WTC11 (cell line): ENCODE measurements around the gene HSPA12A. TPM values are rescaled to one million over a fixed set of nuclear protein-coding genes. Genes with fewer than 3 reads are reported as not detected.

Experiments used
- ATAC-seq: fragments of 200-7000 bp; cut with Tn5 transposase; 2 replicates; pipeline ENCODE4 v1.10.0; 2021; ENCODE audit warnings: mild to moderate bottlenecking, moderate library complexity
- CTCF ChIA-PET: fragments of 300-600 bp; sonication (Branson Sonifier 250); formaldehyde crosslinking; loops from one replicate; lab custom pipeline; 2021; ENCODE audit warnings: antibody characterized with exemption; lab: Charles Lee
- POLR2A ChIA-PET: fragments of 350-600 bp; sonication (Branson Sonifier 250); formaldehyde crosslinking; loops from one replicate; lab custom pipeline; 2021; ENCODE audit warnings: antibody characterized with exemption; lab: Charles Lee
- DNase-seq: peaks from one replicate; pipeline ENCODE4 v3.0.0; 2021; ENCODE audit warnings: low spot score
- H3K27ac Mint-ChIP-seq: 2 replicates; pipeline ENCODE4 v1.8.0; 2021; ENCODE audit warnings: mixed read lengths
- H3K27me3 Mint-ChIP-seq: 2 replicates; pipeline ENCODE4 v1.8.0; 2021; ENCODE audit warnings: low read depth, mild to moderate bottlenecking, moderate library complexity, mixed read lengths
- H3K36me3 Mint-ChIP-seq: 2 replicates; pipeline ENCODE4 v1.8.0; 2021; ENCODE audit warnings: mixed read lengths
- H3K4me1 Mint-ChIP-seq: 2 replicates; pipeline ENCODE4 v1.8.0; 2022; ENCODE audit warnings: mixed read lengths
- H3K4me3 Mint-ChIP-seq: 2 replicates; pipeline ENCODE4 v1.8.0; 2021; ENCODE audit warnings: mild to moderate bottlenecking, moderate library complexity, mixed read lengths
- H3K9me3 Mint-ChIP-seq: 2 replicates; pipeline ENCODE4 v1.8.0; 2021; ENCODE audit warnings: mixed read lengths
- ATF1 ChIP-seq: sonication (generic); formaldehyde crosslinking; IDR thresholded peaks from 2 replicates; pipeline ENCODE4 v1.8.1; 2023; ENCODE audit warnings: mild to moderate bottlenecking, moderate library complexity, missing genetic modification reagents
- ATF3 ChIP-seq: sonication (generic); formaldehyde crosslinking; conservative IDR thresholded peaks from 2 replicates; pipeline ENCODE4 v1.8.1; 2022; ENCODE audit warnings: mild to moderate bottlenecking, missing genetic modification reagents
- CBFB ChIP-seq: sonication (generic); formaldehyde crosslinking; IDR thresholded peaks from 2 replicates; pipeline ENCODE4 v1.8.1; 2022; ENCODE audit warnings: mild to moderate bottlenecking, low read depth, missing genetic modification reagents
- EMX1 ChIP-seq: fragments of 250-450 bp; sonication (Bioruptor Pico); IDR thresholded peaks from 2 replicates; pipeline ENCODE4 v1.8.0; 2021; ENCODE audit warnings: mild to moderate bottlenecking
- KAT7 ChIP-seq: sonication (generic); formaldehyde crosslinking; IDR thresholded peaks from 2 replicates; pipeline ENCODE4 v1.8.1; 2023; ENCODE audit warnings: missing genetic modification reagents, mild to moderate bottlenecking, borderline replicate concordance
- MXD4 ChIP-seq: fragments of 250-450 bp; sonication (Bioruptor Pico); IDR thresholded peaks from 2 replicates; pipeline ENCODE4 v1.8.0; 2021; ENCODE audit warnings: mild to moderate bottlenecking, moderate library complexity, borderline replicate concordance
- NFATC4 ChIP-seq: fragments of 250-450 bp; sonication (Bioruptor Pico); IDR thresholded peaks from 2 replicates; pipeline ENCODE4 v1.9.0; 2021; ENCODE audit warnings: mild to moderate bottlenecking
- NFE2L1 ChIP-seq: sonication (generic); formaldehyde crosslinking; IDR thresholded peaks from 2 replicates; pipeline ENCODE4 v1.8.1; 2023; ENCODE audit warnings: missing genetic modification reagents
- NFYB ChIP-seq: sonication (generic); formaldehyde crosslinking; conservative IDR thresholded peaks from 2 replicates; pipeline ENCODE4 v1.8.0; 2022; ENCODE audit warnings: low read depth, missing genetic modification reagents
- NR1H2 ChIP-seq: sonication (generic); formaldehyde crosslinking; IDR thresholded peaks from 2 replicates; pipeline ENCODE4 v1.9.0; 2021; ENCODE audit warnings: mild to moderate bottlenecking, moderate library complexity, missing genetic modification reagents
- PRRX2 ChIP-seq: fragments of 250-450 bp; sonication (Bioruptor Pico); IDR thresholded peaks from 2 replicates; pipeline ENCODE4 v1.8.0; 2021; ENCODE audit warnings: mild to moderate bottlenecking
- SMAD3 ChIP-seq: sonication (generic); formaldehyde crosslinking; IDR thresholded peaks from 2 replicates; pipeline ENCODE4 v1.8.0; 2022; ENCODE audit warnings: missing genetic modification reagents, mild to moderate bottlenecking, borderline replicate concordance
- SMAD4 ChIP-seq: sonication (generic); formaldehyde crosslinking; IDR thresholded peaks from 2 replicates; pipeline ENCODE4 v1.8.0; 2022; ENCODE audit warnings: mild to moderate bottlenecking, missing genetic modification reagents
- TP53 ChIP-seq: sonication (generic); formaldehyde crosslinking; IDR thresholded peaks from 2 replicates; pipeline ENCODE4 v1.8.1; 2023; ENCODE audit warnings: mild to moderate bottlenecking, missing genetic modification reagents
- ZNF232 ChIP-seq: sonication (generic); formaldehyde crosslinking; IDR thresholded peaks from 2 replicates; pipeline ENCODE4 v1.8.0; 2022; ENCODE audit warnings: mild to moderate bottlenecking, missing genetic modification reagents
- ZNF317 ChIP-seq: sonication (generic); formaldehyde crosslinking; IDR thresholded peaks from 2 replicates; pipeline ENCODE4 v1.8.1; 2023; ENCODE audit warnings: low read depth, mild to moderate bottlenecking, moderate library complexity, missing genetic modification reagents, borderline replicate concordance
- total RNA-seq: library from RNA; stranded (reverse); gene quantifications from 3 replicates; pipeline ENCODE4 v1.2.3, GENCODE V29; 2021
- TF ChIP-seq, protein P1 (sequence below): sonication (generic); formaldehyde crosslinking; IDR thresholded peaks from 2 replicates; pipeline ENCODE4 v1.8.0; 2022; ENCODE audit warnings: mild to moderate bottlenecking, missing genetic modification reagents
- TF ChIP-seq, protein P2 (sequence below): fragments of 250-450 bp; sonication (Bioruptor Pico); IDR thresholded peaks from 2 replicates; pipeline ENCODE4 v1.9.0; 2021; ENCODE audit warnings: mild to moderate bottlenecking
- TF ChIP-seq, protein P3 (sequence below): fragments of 250-450 bp; sonication (Bioruptor Pico); conservative IDR thresholded peaks from 2 replicates; pipeline ENCODE4 v1.9.0; 2021; ENCODE audit warnings: mild to moderate bottlenecking
- TF ChIP-seq, protein P4 (sequence below): sonication (generic); formaldehyde crosslinking; IDR thresholded peaks from 2 replicates; pipeline ENCODE4 v1.8.1; 2022; ENCODE audit warnings: mild to moderate bottlenecking, missing genetic modification reagents, moderate library complexity, borderline replicate concordance
- TF ChIP-seq, protein P5 (sequence below): sonication (generic); formaldehyde crosslinking; IDR thresholded peaks from 2 replicates; pipeline ENCODE4 v1.8.1; 2022; ENCODE audit warnings: missing genetic modification reagents, borderline replicate concordance
- TF ChIP-seq, protein P6 (sequence below): sonication (generic); formaldehyde crosslinking; IDR thresholded peaks from 2 replicates; pipeline ENCODE4 v1.8.1; 2022; ENCODE audit warnings: low read depth, missing genetic modification reagents, borderline replicate concordance

Gene HSPA12A
- total RNA-seq, 1 experiment from 2014 or later = 7.2 TPM

DNA sequence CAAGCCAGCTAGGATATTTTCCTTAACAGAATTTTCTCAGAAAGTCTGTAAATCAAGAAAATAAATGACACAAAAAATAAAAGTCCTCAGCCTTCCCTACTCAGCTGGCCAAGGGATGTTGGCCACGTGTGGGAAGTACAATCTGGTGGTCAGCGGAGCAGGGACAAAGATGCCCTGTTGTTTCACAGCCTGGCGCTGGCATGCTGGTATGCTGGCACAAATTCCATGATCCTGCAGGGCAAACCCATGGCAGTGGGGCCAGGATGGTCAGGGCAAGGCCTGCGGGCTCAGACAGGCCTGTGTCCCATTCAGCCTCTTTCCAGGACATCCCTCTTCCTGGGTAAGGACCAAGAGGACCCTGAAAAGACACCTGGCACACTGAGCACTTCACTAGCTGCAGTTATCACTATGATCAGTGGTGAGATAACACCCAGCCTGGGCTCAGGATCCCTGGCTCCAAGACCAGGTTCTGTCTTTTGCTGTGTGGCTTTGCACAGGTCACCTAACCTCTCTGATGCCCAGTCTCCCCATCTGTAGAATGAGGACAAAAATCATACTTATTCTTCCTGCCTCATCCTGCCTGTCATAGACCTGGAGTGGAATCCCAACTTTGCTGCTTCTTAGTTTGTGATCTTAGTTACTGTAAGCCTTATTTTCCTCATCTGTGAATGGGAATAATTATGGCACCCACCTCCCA is 10.8 kb upstream of the HSPA12A start:
- ATAC-seq (no peak), DNase-seq (no peak)
- no peaks in the 10 kb centered on the region; the same call in 1 of the 2 replicates for H3K27me3 Mint-ChIP-seq
- H3K27ac Mint-ChIP-seq = no peak overlapping the region
- peaks cover 5% of the 10 kb centered on the region for H3K4me1 Mint-ChIP-seq
- no peak overlapping the region for H3K4me3 Mint-ChIP-seq
- CTCF ChIA-PET = no interaction called here
- H3K36me3 Mint-ChIP-seq = no peaks in the 10 kb centered on the region
- POLR2A ChIA-PET = no interaction called here
- TF ChIP-seq EMX1 (CRISPR knock-in tag) (no peak), SMAD3 (no peak)
- TF ChIP-seq, protein P1, sequence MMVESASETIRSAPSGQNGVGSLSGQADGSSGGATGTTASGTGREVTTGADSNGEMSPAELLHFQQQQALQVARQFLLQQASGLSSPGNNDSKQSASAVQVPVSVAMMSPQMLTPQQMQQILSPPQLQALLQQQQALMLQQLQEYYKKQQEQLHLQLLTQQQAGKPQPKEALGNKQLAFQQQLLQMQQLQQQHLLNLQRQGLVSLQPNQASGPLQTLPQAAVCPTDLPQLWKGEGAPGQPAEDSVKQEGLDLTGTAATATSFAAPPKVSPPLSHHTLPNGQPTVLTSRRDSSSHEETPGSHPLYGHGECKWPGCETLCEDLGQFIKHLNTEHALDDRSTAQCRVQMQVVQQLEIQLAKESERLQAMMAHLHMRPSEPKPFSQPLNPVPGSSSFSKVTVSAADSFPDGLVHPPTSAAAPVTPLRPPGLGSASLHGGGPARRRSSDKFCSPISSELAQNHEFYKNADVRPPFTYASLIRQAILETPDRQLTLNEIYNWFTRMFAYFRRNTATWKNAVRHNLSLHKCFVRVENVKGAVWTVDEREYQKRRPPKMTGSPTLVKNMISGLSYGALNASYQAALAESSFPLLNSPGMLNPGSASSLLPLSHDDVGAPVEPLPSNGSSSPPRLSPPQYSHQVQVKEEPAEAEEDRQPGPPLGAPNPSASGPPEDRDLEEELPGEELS (CRISPR knock-in tag) = no peak
- TF ChIP-seq, protein P2, sequence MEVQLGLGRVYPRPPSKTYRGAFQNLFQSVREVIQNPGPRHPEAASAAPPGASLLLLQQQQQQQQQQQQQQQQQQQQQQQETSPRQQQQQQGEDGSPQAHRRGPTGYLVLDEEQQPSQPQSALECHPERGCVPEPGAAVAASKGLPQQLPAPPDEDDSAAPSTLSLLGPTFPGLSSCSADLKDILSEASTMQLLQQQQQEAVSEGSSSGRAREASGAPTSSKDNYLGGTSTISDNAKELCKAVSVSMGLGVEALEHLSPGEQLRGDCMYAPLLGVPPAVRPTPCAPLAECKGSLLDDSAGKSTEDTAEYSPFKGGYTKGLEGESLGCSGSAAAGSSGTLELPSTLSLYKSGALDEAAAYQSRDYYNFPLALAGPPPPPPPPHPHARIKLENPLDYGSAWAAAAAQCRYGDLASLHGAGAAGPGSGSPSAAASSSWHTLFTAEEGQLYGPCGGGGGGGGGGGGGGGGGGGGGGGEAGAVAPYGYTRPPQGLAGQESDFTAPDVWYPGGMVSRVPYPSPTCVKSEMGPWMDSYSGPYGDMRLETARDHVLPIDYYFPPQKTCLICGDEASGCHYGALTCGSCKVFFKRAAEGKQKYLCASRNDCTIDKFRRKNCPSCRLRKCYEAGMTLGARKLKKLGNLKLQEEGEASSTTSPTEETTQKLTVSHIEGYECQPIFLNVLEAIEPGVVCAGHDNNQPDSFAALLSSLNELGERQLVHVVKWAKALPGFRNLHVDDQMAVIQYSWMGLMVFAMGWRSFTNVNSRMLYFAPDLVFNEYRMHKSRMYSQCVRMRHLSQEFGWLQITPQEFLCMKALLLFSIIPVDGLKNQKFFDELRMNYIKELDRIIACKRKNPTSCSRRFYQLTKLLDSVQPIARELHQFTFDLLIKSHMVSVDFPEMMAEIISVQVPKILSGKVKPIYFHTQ (CRISPR knock-in tag) = no peak
- H3K9me3 Mint-ChIP-seq = peaks cover 8% of the 10 kb centered on the region

- CTCF ChIA-PET = no interaction called here
- no peaks in the 10 kb centered on the region for H3K36me3 Mint-ChIP-seq
- ATAC-seq = no peak
These were observed 10.2 kb upstream of the HSPA12A start for GRCh38 chr10:116752563-116752962.

DNA sequence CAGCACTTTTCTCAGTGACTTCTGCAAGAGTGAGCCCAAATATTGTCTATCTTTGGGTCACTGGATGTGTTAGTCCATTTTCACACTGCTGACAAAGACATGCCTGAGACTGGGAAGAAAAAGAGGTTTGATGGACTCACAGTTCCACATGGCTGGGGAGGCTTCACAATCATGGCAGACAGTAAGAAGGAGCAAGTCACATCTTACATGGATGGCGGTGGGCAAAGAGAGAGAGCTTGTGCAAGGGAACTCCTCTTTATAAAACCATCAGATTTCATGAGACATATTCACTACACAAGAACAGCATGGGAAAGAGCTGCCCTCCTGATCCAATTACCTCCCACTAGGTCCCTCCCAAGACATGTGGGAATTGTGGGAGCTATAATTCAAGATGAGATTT is 6.1 kb upstream of the HSPA12A start:
- Mint-ChIP-seq H3K9me3 (peaks cover 8% of the 10 kb centered on the region), H3K27ac (no peak overlapping the region), H3K4me3 (no peak overlapping the region), H3K27me3 (peaks cover 24% of the 10 kb centered on the region), H3K4me1 (peaks cover under 1% of the 10 kb centered on the region), H3K36me3 (no peaks in the 10 kb centered on the region)
- DNase-seq (no peak), ATAC-seq (no peak)
- ChIA-PET CTCF (interaction anchor here (0.6 to 2.7 kb wide), 3 partner anchors 11 to 482 kb away, joined by 3 to 6 read pairs (median 5); no protein-coding TSS in a partner anchor), POLR2A (no interaction called here)
- TF ChIP-seq NR1H2 (CRISPR knock-in tag) (no peak), NFATC4 (no peak), KAT7 (CRISPR knock-in tag) (no peak), NFE2L1 (CRISPR knock-in tag) (no peak), NFYB (CRISPR knock-in tag) (no peak), MXD4 (CRISPR knock-in tag) (no peak), ATF3 (CRISPR knock-in tag) (no peak), TP53 (CRISPR knock-in tag) (no peak)
- TF ChIP-seq, protein P3, sequence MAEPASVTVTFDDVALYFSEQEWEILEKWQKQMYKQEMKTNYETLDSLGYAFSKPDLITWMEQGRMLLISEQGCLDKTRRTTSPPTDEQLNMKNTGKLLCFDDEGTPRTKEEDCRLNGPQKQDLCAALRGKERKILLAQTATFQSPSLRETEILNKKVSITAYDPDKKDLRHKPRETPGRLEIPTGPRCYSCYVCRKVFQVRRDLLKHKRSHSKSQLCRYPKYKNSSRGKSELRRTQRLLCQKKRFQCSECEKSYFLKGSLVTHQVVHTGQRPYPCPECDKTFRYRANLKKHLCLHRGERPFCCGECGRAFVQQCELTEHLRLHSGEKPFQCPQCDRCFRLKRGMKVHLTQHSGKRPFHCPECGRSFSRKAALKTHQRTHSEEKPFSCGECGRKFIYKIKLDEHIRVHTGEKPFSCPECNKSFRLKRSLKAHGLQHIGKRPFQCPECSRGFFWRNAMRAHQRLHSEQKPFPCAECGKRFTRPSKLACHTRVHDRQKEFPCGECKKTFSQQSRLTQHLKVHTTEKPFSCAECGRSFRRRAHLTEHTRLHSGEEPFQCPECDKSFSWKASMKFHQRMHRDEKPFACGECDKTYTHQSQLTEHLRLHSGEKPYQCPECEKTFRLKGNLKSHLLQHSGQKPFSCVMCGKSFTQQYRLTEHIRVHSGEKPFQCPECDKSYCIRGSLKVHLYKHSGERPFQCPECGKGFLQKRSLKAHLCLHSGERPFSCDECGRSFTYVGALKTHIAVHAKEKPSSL (CRISPR knock-in tag) = no peak
- TF ChIP-seq, protein P4, sequence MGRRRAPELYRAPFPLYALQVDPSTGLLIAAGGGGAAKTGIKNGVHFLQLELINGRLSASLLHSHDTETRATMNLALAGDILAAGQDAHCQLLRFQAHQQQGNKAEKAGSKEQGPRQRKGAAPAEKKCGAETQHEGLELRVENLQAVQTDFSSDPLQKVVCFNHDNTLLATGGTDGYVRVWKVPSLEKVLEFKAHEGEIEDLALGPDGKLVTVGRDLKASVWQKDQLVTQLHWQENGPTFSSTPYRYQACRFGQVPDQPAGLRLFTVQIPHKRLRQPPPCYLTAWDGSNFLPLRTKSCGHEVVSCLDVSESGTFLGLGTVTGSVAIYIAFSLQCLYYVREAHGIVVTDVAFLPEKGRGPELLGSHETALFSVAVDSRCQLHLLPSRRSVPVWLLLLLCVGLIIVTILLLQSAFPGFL (CRISPR knock-in tag) = no peak
- TF ChIP-seq, protein P5, sequence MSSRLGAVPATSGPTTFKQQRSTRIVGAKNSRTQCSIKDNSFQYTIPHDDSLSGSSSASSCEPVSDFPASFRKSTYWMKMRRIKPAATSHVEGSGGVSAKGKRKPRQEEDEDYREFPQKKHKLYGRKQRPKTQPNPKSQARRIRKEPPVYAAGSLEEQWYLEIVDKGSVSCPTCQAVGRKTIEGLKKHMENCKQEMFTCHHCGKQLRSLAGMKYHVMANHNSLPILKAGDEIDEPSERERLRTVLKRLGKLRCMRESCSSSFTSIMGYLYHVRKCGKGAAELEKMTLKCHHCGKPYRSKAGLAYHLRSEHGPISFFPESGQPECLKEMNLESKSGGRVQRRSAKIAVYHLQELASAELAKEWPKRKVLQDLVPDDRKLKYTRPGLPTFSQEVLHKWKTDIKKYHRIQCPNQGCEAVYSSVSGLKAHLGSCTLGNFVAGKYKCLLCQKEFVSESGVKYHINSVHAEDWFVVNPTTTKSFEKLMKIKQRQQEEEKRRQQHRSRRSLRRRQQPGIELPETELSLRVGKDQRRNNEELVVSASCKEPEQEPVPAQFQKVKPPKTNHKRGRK (CRISPR knock-in tag) = no peak
- TF ChIP-seq, protein P6, sequence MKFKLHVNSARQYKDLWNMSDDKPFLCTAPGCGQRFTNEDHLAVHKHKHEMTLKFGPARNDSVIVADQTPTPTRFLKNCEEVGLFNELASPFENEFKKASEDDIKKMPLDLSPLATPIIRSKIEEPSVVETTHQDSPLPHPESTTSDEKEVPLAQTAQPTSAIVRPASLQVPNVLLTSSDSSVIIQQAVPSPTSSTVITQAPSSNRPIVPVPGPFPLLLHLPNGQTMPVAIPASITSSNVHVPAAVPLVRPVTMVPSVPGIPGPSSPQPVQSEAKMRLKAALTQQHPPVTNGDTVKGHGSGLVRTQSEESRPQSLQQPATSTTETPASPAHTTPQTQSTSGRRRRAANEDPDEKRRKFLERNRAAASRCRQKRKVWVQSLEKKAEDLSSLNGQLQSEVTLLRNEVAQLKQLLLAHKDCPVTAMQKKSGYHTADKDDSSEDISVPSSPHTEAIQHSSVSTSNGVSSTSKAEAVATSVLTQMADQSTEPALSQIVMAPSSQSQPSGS (CRISPR knock-in tag) = no peak

More at GRCh38 chr10:116752563-116752962, 10.2 kb upstream of the HSPA12A start:
- Mint-ChIP-seq H3K4me3 (no peak overlapping the region), H3K4me1 (peaks cover 4% of the 10 kb centered on the region), H3K9me3 (peaks cover 8% of the 10 kb centered on the region), H3K27ac (no peak overlapping the region), H3K27me3 (no peaks in the 10 kb centered on the region; the same call in 1 of the 2 replicates)
- DNase-seq = no peak
- POLR2A ChIA-PET = no interaction called here
- TF ChIP-seq SMAD4 (CRISPR knock-in tag) (no peak), ATF1 (no peak), CBFB (no peak), ZNF317 (CRISPR knock-in tag) (no peak), ZNF232 (CRISPR knock-in tag) (no peak), PRRX2 (CRISPR knock-in tag) (no peak)
- TF ChIP-seq, all 79 proteins: peak for 0
